HG02852 (cell line): ENCODE measurements around the gene FSIP1.

ENCODE experiments used
- ATAC-seq: cut with Tn5 transposase; IDR thresholded peaks from one replicate; pipeline ENCODE4 v1.9.1; 2021; ENCODE audit warnings: mild to moderate bottlenecking, moderate library complexity; ENCODE audit not compliant: unreplicated experiment

Gene FSIP1

GRCh38 chr15:39586387-39587095 is 196.1 kb downstream of the FSIP1 start:
- no peak for ATAC-seq

DNA sequence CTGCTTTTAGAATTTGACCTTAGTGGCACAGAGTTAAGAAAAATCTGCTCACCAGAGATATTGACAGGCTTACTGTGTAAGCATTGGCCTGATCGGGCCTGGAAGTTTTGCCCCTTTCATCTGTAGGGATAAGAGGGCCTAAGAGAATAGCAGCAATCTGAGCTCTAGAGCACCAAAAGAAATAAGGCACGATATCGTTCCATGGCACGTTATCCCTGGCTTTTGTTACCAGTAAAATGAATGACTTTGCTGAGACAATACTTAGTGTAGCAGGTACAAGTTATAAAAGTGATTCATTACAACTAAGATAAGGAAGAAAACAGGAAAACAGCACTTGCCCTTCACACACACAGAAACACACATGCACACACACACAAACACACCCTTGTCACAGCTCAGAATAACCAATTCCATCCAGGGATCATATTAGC is 196.8 kb downstream of the FSIP1 start:
- ATAC-seq = no peak

DNA sequence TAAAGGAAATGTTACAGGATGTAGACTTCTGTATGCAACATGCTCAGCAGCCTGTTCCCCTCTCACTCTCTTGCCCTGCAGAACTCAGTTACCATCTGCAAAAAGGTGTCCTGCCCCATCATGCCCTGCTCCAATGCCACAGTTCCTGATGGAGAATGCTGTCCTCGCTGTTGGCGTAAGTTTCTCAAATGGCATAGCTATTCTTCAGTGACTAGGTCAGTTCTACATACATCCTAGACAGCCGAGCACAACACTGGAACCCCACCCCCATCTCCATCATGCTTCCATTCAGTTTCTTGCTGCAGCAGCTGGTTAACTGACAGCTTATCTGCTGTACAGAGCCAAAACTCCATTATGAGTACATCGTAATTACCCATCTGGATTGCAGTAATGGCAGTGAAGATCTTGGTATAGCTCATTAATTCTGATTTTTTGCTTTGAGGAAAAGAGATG is 197.2 kb downstream of the FSIP1 start:
- no peak for ATAC-seq

DNA sequence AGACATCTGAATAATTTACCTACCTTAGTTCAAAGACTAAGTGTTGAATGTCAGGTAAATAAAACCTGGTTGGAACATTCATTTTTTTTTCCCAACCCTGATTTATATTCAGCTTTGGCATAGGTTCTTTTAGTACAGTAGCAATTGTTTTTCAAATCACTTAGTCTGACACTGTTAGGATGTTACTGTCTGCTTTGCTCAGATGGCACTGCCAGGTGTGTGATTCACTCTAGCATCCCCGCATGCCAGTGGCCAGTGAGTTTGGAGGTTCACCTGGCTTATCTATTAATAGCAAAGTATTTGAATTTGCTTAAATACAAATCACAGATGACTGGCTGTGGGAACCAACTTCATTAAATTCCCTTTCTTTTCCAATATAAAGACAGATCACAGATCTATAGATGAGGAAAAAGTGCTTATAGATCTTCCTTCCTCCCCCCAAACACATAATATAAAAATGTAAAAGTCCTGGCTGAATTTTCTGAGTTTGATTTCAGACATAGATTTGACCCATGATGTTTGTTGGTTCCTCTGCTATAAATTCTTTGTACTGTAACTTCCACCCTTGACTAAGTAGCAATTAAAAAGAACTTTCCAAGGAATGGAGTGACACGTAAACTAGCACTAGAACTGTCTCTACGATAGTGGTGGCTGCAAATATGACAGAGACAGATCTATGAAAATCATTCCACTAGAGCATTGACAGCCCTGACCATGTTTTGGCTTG is 197.8 kb downstream of the FSIP1 start:
- ATAC-seq = no peak

DNA sequence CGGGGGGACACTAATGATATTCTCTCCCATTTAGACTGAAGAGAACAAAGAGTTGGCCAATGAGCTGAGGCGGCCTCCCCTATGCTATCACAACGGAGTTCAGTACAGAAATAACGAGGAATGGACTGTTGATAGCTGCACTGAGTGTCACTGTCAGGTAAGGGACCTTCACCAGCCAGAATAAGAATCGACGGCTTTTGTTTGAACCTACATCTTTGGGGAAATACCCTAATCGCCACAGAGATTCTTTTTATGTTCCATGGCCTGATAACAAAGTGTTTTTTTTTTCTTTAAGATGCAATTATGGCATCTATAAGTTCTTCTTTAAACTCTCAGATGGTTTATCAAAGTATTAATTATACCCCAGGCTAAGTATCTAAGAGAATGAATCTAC is 198.4 kb downstream of the FSIP1 start:
- ATAC-seq = no peak

DNA sequence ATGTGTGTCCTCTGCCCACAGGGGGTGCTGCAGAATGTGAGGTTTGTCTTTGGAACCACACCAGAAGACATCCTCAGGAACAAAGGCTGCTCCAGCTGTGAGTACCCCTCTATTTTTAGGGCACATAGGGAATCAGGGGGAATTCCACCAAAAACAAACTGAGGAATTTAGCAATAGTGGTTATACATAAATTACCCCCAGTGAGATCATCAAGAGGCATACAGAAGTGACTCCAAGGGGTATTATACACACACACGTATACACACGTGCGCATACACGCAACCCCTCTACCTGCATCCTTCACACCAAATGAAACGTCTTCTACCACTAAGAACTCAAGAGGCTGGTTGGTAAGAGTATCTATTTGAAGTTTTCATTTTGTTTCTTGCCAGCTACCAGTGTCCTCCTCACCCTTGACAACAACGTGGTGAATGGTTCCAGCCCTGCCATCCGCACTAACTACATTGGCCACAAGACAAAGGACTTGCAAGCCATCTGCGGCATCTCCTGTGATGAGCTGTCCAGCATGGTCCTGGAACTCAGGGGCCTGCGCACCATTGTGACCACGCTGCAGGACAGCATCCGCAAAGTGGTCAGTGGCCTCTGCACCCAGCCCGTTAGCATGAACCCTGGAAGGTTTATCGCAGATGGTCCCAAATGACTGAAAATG is 198.9 kb downstream of the FSIP1 start:
- ATAC-seq = no peak

DNA sequence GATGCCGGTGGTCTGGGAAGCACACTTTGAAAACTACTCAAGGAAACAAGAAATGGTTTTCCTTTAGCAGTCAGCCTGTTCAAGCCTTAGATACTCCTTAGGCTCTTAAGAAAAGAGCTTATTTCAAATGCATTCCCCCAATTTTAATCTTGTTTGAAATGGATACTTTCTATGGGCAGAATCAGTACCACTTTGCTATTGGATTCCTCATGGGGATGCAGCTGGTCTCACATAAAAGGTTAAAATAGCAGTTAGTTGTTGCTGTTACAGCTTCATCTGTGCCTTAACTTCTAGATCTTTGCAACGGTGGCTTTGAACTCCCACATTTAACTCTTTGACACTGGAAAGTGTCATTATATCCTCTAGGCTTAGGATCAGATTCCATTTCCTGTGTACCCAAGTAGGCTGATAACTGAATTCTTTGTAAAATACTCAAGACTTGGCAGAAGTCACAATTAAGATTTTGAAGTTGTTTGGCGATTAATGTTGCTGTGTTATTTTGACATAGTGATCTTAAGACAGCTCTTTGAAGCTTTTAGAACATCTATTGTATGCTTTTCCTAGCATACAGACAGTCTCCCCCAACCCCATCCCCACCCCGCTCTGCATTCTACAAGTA is 199.6 kb downstream of the FSIP1 start:
- no peak for ATAC-seq

DNA sequence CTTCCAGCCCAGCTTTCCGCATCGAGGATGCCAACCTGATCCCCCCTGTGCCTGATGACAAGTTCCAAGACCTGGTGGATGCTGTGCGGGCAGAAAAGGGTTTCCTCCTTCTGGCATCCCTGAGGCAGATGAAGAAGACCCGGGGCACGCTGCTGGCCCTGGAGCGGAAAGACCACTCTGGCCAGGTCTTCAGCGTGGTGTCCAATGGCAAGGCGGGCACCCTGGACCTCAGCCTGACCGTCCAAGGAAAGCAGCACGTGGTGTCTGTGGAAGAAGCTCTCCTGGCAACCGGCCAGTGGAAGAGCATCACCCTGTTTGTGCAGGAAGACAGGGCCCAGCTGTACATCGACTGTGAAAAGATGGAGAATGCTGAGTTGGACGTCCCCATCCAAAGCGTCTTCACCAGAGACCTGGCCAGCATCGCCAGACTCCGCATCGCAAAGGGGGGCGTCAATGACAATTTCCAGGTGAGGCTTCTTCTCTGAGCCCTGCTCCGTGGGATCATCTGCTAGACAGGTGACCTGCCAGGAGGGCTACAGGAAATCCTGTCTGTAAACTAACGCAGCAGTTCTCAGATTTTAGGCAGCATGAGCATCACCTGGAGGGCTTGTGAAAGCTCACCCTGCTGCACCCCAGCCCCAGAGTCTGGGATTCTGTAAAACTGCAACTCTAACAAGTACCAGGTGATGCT is 200.2 kb downstream of the FSIP1 start:
- ATAC-seq = no peak

DNA sequence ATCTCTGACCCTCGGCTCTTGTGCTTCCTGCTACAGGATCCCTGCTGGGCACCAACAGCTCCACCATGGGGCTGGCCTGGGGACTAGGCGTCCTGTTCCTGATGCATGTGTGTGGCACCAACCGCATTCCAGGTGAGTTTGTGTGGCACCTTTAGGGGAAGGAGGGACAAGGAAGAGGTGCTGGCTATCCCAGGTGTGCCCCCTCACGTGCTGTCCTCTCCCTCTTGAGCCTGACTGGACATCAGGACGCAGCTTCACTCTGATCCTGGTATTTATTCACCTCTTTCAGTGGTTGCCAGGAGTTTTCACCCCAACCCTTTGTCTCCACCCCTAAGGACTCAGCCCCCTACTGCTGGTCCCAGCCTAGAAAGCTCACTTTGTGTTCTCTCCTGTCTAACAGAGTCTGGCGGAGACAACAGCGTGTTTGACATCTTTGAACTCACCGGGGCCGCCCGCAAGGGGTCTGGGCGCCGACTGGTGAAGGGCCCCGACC is 200.8 kb downstream of the FSIP1 start:
- ATAC-seq = no peak

- ATAC-seq = peak; percentile 4
Measured at GRCh38 chr15:39581242-39581792, 201.3 kb downstream of the FSIP1 start.

- ATAC-seq = peak; percentile 10
Measured at GRCh38 chr15:39580485-39581241, 202.0 kb downstream of the FSIP1 start, which contains the start of gene THBS1. Gene THBS1 (plus strand): TSS chr15:39581079. CDS start chr15:39581858, 779 bp downstream.

DNA sequence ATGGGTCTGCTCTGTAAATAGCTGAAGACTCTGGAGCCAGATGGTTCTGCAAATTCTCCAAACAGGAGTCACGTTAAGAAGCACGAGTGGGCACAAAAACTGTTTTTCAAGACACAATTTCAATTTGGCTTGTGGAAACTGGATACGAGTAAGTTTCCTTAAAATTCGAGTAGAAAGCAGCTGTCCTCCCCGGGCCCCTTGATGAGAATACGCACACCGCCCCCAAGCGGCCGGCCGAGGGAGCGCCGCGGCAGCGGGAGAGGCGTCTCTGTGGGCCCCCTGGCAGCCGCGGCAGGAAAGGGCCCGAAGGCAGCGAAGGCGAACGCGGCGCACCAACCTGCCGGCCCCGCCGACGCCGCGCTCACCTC is 202.5 kb downstream of the FSIP1 start:
- peak; percentile 89 for ATAC-seq

DNA sequence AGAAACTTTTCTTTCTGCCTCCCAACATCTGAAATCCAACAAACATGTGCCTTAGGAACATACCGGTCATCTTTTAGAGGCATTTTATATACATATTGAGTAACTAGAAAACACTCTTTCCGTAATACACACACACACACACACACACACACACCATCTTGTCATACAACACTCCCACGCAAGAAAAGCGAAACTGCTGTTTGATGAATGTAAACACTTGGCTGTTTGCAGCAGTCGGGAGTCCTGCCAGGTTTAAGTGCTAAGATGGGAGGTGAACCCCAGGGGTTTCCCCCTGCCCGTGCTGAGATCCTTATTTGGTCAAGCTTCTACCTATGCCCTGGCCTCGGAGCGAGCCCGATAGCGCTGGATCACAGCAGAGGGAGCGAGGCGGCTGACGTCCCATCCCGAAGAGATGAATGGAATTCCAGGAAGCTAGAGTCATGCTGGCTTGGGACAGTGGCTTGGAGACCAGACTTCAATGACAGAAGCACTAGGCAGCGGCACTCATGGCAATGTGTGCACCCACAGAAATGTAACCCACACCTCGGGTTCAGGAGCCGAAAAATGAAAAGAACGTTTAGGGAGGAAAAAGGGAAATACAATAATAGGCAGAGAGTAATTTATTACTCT is 203.0 kb downstream of the FSIP1 start:
- ATAC-seq = no peak

- ATAC-seq = no peak
Measured at GRCh38 chr15:39578851-39579486, 203.7 kb downstream of the FSIP1 start.

GRCh38 chr15:39575180-39575579 is 207.5 kb downstream of the FSIP1 start:
- ATAC-seq = no peak

- no peak for ATAC-seq
Measured at GRCh38 chr15:39574427-39574826, 208.2 kb downstream of the FSIP1 start.

- ATAC-seq = no peak
Measured at GRCh38 chr15:39573844-39574243, 208.8 kb downstream of the FSIP1 start.

GRCh38 chr15:39573287-39573686 is 209.4 kb downstream of the FSIP1 start:
- no peak for ATAC-seq

DNA sequence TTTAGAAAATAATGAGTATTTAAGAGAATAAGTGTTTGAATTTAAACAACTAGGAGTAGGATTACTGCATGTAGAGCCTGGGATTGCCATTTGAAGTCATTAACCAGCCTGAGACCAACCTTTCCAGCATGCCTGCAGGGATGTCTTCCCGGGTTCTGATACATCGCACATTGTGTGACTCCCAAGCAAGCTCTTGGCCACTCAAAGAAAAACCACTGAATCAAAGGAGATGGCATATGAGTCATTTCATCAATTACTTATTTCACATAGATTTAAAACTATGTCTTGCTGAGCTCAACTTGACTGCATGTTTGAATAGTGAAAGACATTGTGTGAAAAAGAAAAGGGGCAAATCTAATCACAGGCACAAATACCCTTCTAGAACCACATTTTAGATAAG is 216.8 kb downstream of the FSIP1 start:
- no peak for ATAC-seq
